HEK293T (cell line): ENCODE measurements around the gene TIAM1.

Experiments used
- CTCF ChIA-PET: fragments of 350-600 bp; formaldehyde crosslinking; extraction: SDS; loops from one replicate; lab custom pipeline; 2021; ENCODE audit warnings: antibody characterized with exemption, inconsistent platforms; lab: Yijun Ruan, JAX
- POLR2A ChIA-PET: fragments of 350-600 bp; formaldehyde crosslinking; extraction: SDS; loops from one replicate; lab custom pipeline; 2020; ENCODE audit warnings: antibody characterized with exemption, inconsistent platforms; lab: Yijun Ruan, JAX
- DNase-seq: peaks from one replicate; pipeline ENCODE4 v3.0.0; 2012; ENCODE audit warnings: mixed read lengths; ENCODE audit errors: extremely low spot score
- ARNT ChIP-seq: fragments of 450-650 bp; IDR thresholded peaks from 2 replicates; pipeline ENCODE4 v1.6.1; 2017; ENCODE audit warnings: mild to moderate bottlenecking
- BHLHE40 ChIP-seq: fragments of 450-650 bp; IDR thresholded peaks from 2 replicates; pipeline ENCODE4 v1.6.1; 2016; ENCODE audit warnings: mild to moderate bottlenecking, moderate library complexity, borderline replicate concordance
- CTBP1 ChIP-seq: fragments of 450-650 bp; IDR thresholded peaks from 2 replicates; pipeline ENCODE4 v1.6.1; 2016; ENCODE audit warnings: borderline replicate concordance
- ELF4 ChIP-seq: fragments of 450-650 bp; IDR thresholded peaks from 2 replicates; pipeline ENCODE4 v1.6.1; 2017; ENCODE audit warnings: antibody characterized with exemption
- FOXA1 ChIP-seq: fragments of 450-650 bp; IDR thresholded peaks from 2 replicates; pipeline ENCODE4 v1.6.1; 2016; ENCODE audit warnings: mild to moderate bottlenecking
- FOXK2 ChIP-seq: fragments of 450-650 bp; IDR thresholded peaks from 2 replicates; pipeline ENCODE4 v1.6.1; 2016; ENCODE audit warnings: mild to moderate bottlenecking
- FOXM1 ChIP-seq: fragments of 450-650 bp; IDR thresholded peaks from 2 replicates; pipeline ENCODE4 v1.6.1; 2017; ENCODE audit warnings: mild to moderate bottlenecking, borderline replicate concordance
- HDGF ChIP-seq: fragments of 450-650 bp; IDR thresholded peaks from 2 replicates; pipeline ENCODE4 v1.6.1; 2017; ENCODE audit warnings: antibody characterized with exemption, borderline replicate concordance
- L3MBTL2 ChIP-seq: fragments of 450-650 bp; conservative IDR thresholded peaks from 2 replicates; pipeline ENCODE4 v1.6.1; 2016; ENCODE audit warnings: mild to moderate bottlenecking
- LEF1 ChIP-seq: fragments of 450-650 bp; IDR thresholded peaks from 2 replicates; pipeline ENCODE4 v1.6.1; 2017; ENCODE audit warnings: mild to moderate bottlenecking, borderline replicate concordance
- NFRKB ChIP-seq: fragments of 450-650 bp; IDR thresholded peaks from 2 replicates; pipeline ENCODE4 v1.6.1; 2016; ENCODE audit warnings: mild to moderate bottlenecking, moderate library complexity
- PKNOX1 ChIP-seq: fragments of 450-650 bp; IDR thresholded peaks from 2 replicates; pipeline ENCODE4 v1.6.1; 2016
- SP1 ChIP-seq: fragments of 450-650 bp; IDR thresholded peaks from 2 replicates; pipeline ENCODE4 v1.6.1; 2017
- SUZ12 ChIP-seq: fragments of 450-650 bp; IDR thresholded peaks from 2 replicates; pipeline ENCODE4 v1.6.1; 2016; ENCODE audit warnings: mild to moderate bottlenecking
- TARDBP ChIP-seq: fragments of 450-650 bp; IDR thresholded peaks from 2 replicates; pipeline ENCODE4 v1.6.1; 2016
- ZNF384 ChIP-seq: fragments of 450-650 bp; IDR thresholded peaks from 2 replicates; pipeline ENCODE4 v1.6.1; 2016

TIAM1 gene

GRCh38 chr21:31186916-31187315 lies 157.1 kb downstream of the TIAM1 start:
- ChIA-PET CTCF (no interaction called here), POLR2A (no interaction called here)
- TF ChIP-seq L3MBTL2: no peak
- TF ChIP-seq LEF1: no peak
- no peak for TF ChIP-seq FOXM1
- TF ChIP-seq SP1: no peak
- no peak for TF ChIP-seq PKNOX1
- no peak for TF ChIP-seq ZNF384
- DNase-seq: no peak

GRCh38 chr21:31185663-31186062 lies 158.4 kb downstream of the TIAM1 start:
- TF ChIP-seq ELF4 (no peak), L3MBTL2 (no peak), FOXK2 (no peak), LEF1 (no peak), SP1 (no peak), SUZ12 (no peak), ARNT (no peak), FOXA1 (no peak), ZNF384 (no peak), PKNOX1 (no peak), BHLHE40 (no peak)
- DNase-seq: no peak
- CTCF ChIA-PET: no interaction called here
- POLR2A ChIA-PET: no interaction called here

GRCh38 chr21:31184876-31185275 lies 159.2 kb downstream of the TIAM1 start:
- TF ChIP-seq FOXA1: no peak
- no peak for TF ChIP-seq BHLHE40
- TF ChIP-seq PKNOX1: no peak
- TF ChIP-seq SP1: no peak
- no peak for TF ChIP-seq L3MBTL2
- TF ChIP-seq NFRKB: no peak
- no peak for TF ChIP-seq TARDBP
- TF ChIP-seq HDGF: no peak
- TF ChIP-seq CTBP1: no peak
- TF ChIP-seq LEF1: no peak
- no peak for TF ChIP-seq ELF4
- TF ChIP-seq ARNT: no peak
- no peak for TF ChIP-seq FOXK2
- no peak for TF ChIP-seq FOXM1
- TF ChIP-seq SUZ12: no peak
- no peak for TF ChIP-seq ZNF384
- ChIA-PET CTCF (no interaction called here), POLR2A (no interaction called here)
- DNase-seq: no peak

GRCh38 chr21:31184459-31184858 lies 159.6 kb downstream of the TIAM1 start:
- ChIA-PET CTCF (interaction anchor here (0.7 kb wide), 1 partner anchor 86 kb away, joined by 3 read pairs; no protein-coding TSS in a partner anchor), POLR2A (no interaction called here)

GRCh38 chr21:31182231-31183140 lies 161.6 kb downstream of the TIAM1 start:
- ChIA-PET CTCF (interaction anchor here (0.7 to 1.2 kb wide), 2 partner anchors 13 to 212 kb away, joined by 3 to 5 read pairs; no protein-coding TSS in a partner anchor), POLR2A (no interaction called here)
- DNase-seq: no peak
- no peak for TF ChIP-seq TARDBP
- no peak for TF ChIP-seq L3MBTL2
- TF ChIP-seq FOXM1: no peak
- no peak for TF ChIP-seq LEF1
- TF ChIP-seq NFRKB: no peak
- no peak for TF ChIP-seq SP1
- no peak for TF ChIP-seq ELF4
- TF ChIP-seq ZNF384: no peak
- TF ChIP-seq FOXA1: no peak
- no peak for TF ChIP-seq FOXK2
- TF ChIP-seq CTBP1: no peak
- TF ChIP-seq PKNOX1: no peak
- TF ChIP-seq HDGF: no peak
- TF ChIP-seq ARNT: no peak
- no peak for TF ChIP-seq BHLHE40
- no peak for TF ChIP-seq SUZ12

More at GRCh38 chr21:31184459-31184858, 159.6 kb downstream of the TIAM1 start:
- no peak for DNase-seq
- TF ChIP-seq FOXM1: no peak
- no peak for TF ChIP-seq FOXK2
- TF ChIP-seq CTBP1: no peak
- TF ChIP-seq ELF4: no peak
- TF ChIP-seq ZNF384: no peak
- TF ChIP-seq NFRKB: no peak
- no peak for TF ChIP-seq ARNT
- no peak for TF ChIP-seq SP1
- TF ChIP-seq L3MBTL2: no peak
- TF ChIP-seq LEF1: no peak
- no peak for TF ChIP-seq FOXA1
